RWPE2 (cell line): ENCODE measurements around the gene MS4A2.
"Not testable (repeated sequence)": the region's sequence is repeated elsewhere in the genome, so short reads cannot be mapped to it uniquely, and the experiment has no call there.

Source experiments
- ATAC-seq: fragments of 200-7000 bp; cut with Tn5 transposase; 3 replicates; pipeline ENCODE4 v1.9.1; 2021; ENCODE audit warnings: low read depth
- DNase-seq: peaks from one replicate; pipeline ENCODE4 v3.0.0-alpha.2; 2020; ENCODE audit warnings: low spot score
- H3K27ac ChIP-seq: fragments of 450-650 bp; 2 replicates; pipeline ENCODE4 v1.5.1; 2017; ENCODE audit warnings: mild to moderate bottlenecking; ENCODE audit not compliant: poor library complexity, severe bottlenecking
- H3K27me3 ChIP-seq: fragments of 250-450 bp; sonication (Bioruptor Pico); 2 replicates; pipeline ENCODE4 v1.5.1; 2021; ENCODE audit warnings: mild to moderate bottlenecking, moderate library complexity; ENCODE audit not compliant: insufficient read depth, poor library complexity, severe bottlenecking
- H3K36me3 ChIP-seq: fragments of 250-450 bp; sonication (Bioruptor Pico); 2 replicates; pipeline ENCODE4 v1.5.1; 2020; ENCODE audit warnings: low read depth, mild to moderate bottlenecking, moderate library complexity
- H3K4me1 ChIP-seq: fragments of 250-450 bp; sonication (Bioruptor Pico); 2 replicates; pipeline ENCODE4 v1.5.1; 2021; ENCODE audit warnings: mild to moderate bottlenecking, moderate library complexity; ENCODE audit not compliant: insufficient read depth, poor library complexity, severe bottlenecking
- H3K4me3 ChIP-seq: fragments of 250-450 bp; sonication (Bioruptor Pico); 2 replicates; pipeline ENCODE4 v1.5.1; 2021; ENCODE audit warnings: mild to moderate bottlenecking, moderate library complexity; ENCODE audit not compliant: severe bottlenecking
- H3K9me3 ChIP-seq: fragments of 250-450 bp; sonication (Bioruptor Pico); 2 replicates; pipeline ENCODE4 v1.5.1; 2021; ENCODE audit warnings: mild to moderate bottlenecking, moderate library complexity; ENCODE audit not compliant: severe bottlenecking
- CTCF ChIP-seq: fragments of 450-650 bp; IDR thresholded peaks from one replicate; pipeline ENCODE4 v1.5.1; 2017; ENCODE audit warnings: mild to moderate bottlenecking, moderate library complexity; ENCODE audit not compliant: poor library complexity, severe bottlenecking

MS4A2 gene

GRCh38 chr11:60059521-60060240 lies 28.8 kb upstream of the MS4A2 start:
- Histone ChIP-seq H3K36me3 (no peaks in the 10 kb centered on the region), H3K4me1 (no peaks in the 10 kb centered on the region), H3K27me3 (peaks cover 3% of the 10 kb centered on the region), H3K4me3 (no peak overlapping the region), H3K27ac (no peak overlapping the region), H3K9me3 (no peaks in the 10 kb centered on the region)
- TF ChIP-seq CTCF: no peak
- no peak for DNase-seq
- ATAC-seq: no peak

GRCh38 chr11:60064111-60064510 lies 24.4 kb upstream of the MS4A2 start:
- Histone ChIP-seq H3K27me3 (no peaks in the 10 kb centered on the region), H3K4me1 (no peaks in the 10 kb centered on the region), H3K27ac (no peak overlapping the region), H3K36me3 (no peaks in the 10 kb centered on the region), H3K4me3 (no peak overlapping the region), H3K9me3 (no peaks in the 10 kb centered on the region)
- DNase-seq: no peak
- ATAC-seq: no peak
- TF ChIP-seq CTCF: no peak

- Histone ChIP-seq H3K4me3 (no peak overlapping the region), H3K27me3 (no peaks in the 10 kb centered on the region), H3K36me3 (no peaks in the 10 kb centered on the region), H3K9me3 (no peaks in the 10 kb centered on the region), H3K4me1 (no peaks in the 10 kb centered on the region), H3K27ac (no peak overlapping the region)
- no peak for ATAC-seq
- DNase-seq: no peak
- no peak for TF ChIP-seq CTCF
Measured at GRCh38 chr11:60065801-60066200, 22.7 kb upstream of the MS4A2 start.

- DNase-seq (no peak), ATAC-seq (no peak)
- TF ChIP-seq CTCF: no peak
- no peak overlapping the region for H3K4me3 ChIP-seq
- H3K4me1 ChIP-seq: no peaks in the 10 kb centered on the region
- no peaks in the 10 kb centered on the region for H3K9me3 ChIP-seq
- no peaks in the 10 kb centered on the region for H3K27me3 ChIP-seq
- H3K36me3 ChIP-seq: no peaks in the 10 kb centered on the region
- H3K27ac ChIP-seq: no peak overlapping the region
Measured at GRCh38 chr11:60069450-60069849, 19.0 kb upstream of the MS4A2 start.

GRCh38 chr11:60071644-60072043 lies 16.8 kb upstream of the MS4A2 start:
- H3K27me3 ChIP-seq, H3K36me3 ChIP-seq, DNase-seq, H3K4me1 ChIP-seq, H3K27ac ChIP-seq, H3K9me3 ChIP-seq, H3K4me3 ChIP-seq, ATAC-seq: not testable (repeated sequence)
